HepG2 (cell line): ENCODE data around the gene FAM120C. TPM values are rescaled to one million over a fixed set of nuclear protein-coding genes. Genes with fewer than 3 reads are reported as not detected.

Source experiments
- ATAC-seq: fragments of 200-7000 bp; cut with Tn5 transposase; 3 replicates; pipeline ENCODE4 v1.9.1; 2020; ENCODE audit warnings: mild to moderate bottlenecking, moderate library complexity
- BruUV-seq: library from RNA; stranded (reverse); fragments of 400-500 nt; replicated peaks from 2 replicates; lab custom pipeline; 2021; lab: Mats Ljungman, UMichigan
- CTCF ChIA-PET: fragments of 300-600 bp; formaldehyde crosslinking; extraction: SDS; loops from one replicate; lab custom pipeline; 2021; ENCODE audit warnings: low total read pairs, inconsistent platforms, low intra/inter-chr PET ratio; lab: Yijun Ruan, JAX
- POLR2A ChIA-PET: fragments of 350-600 bp; sonication (Branson Sonifier 250); formaldehyde crosslinking; loops from one replicate; lab custom pipeline; 2020; ENCODE audit warnings: antibody characterized with exemption, inconsistent platforms; lab: Yijun Ruan, JAX
- DNase-seq: peaks from one replicate; pipeline ENCODE4 v3.0.0-alpha.2; 2015; ENCODE audit warnings: low spot score
- FAIRE-seq: peaks from 3 replicates; lab custom pipeline; 2011; peaks lifted over from hg19 to GRCh38; lab: Jason Lieb, UNC
- H2AFZ ChIP-seq: one replicate; pipeline ENCODE4 v1.6.1; 2011; ENCODE audit warnings: low read length, inconsistent platforms
- H3K27ac ChIP-seq: fragments of 300-600 bp; 3 replicates; pipeline ENCODE4 v1.8.0; 2011; ENCODE audit warnings: mixed run types, mild to moderate bottlenecking, mixed read lengths, low read length, inconsistent platforms; ENCODE audit not compliant: insufficient read depth; ENCODE audit errors: extremely low read length
- H3K27me3 ChIP-seq, 2 experiments: fragments of 200-600 bp in 1 of 2; 2 replicates in 1 of 2; 3 replicates in 1 of 2; pipeline versions ENCODE4 v1.6.0 to v1.8.0; 2011; ENCODE audit warnings: low read length in 2 of 2, mild to moderate bottlenecking in 2 of 2, moderate library complexity in 2 of 2, inconsistent platforms in 1 of 2; ENCODE audit not compliant: insufficient read depth in 2 of 2, control insufficient read depth in 1 of 2
- H3K36me3 ChIP-seq, 2 experiments: fragments of 200-600 bp in 1 of 2; replicated peaks in 1 of 2; 2 replicates in 1 of 2; 3 replicates in 1 of 2; pipeline versions ENCODE4 v1.5.1 to v1.8.0; 2011; ENCODE audit warnings: low read length in 2 of 2, inconsistent platforms in 1 of 2; ENCODE audit not compliant: insufficient read depth in 2 of 2, control insufficient read depth in 1 of 2
- H3K4me1 ChIP-seq: 2 replicates; pipeline ENCODE4 v1.5.1; 2012; ENCODE audit warnings: low read length, inconsistent platforms; ENCODE audit not compliant: insufficient read depth
- H3K4me2 ChIP-seq: 2 replicates; pipeline ENCODE4 v1.6.0; 2011; ENCODE audit warnings: low read depth, low read length, inconsistent platforms
- H3K4me3 ChIP-seq, 3 experiments: fragments of 200-600 bp in 1 of 3; sonication (generic), shearing (Covaris generic) in 1 of 3; replicated peaks in 1 of 3; 2 replicates each; pipeline ENCODE4 v1.5.1; 2011 to 2016; ENCODE audit warnings: low read length in 3 of 3, inconsistent platforms in 2 of 3, low read depth in 2 of 3, mild to moderate bottlenecking in 2 of 3, control low read depth in 1 of 3, mixed read lengths in 1 of 3; ENCODE audit not compliant: insufficient read depth in 1 of 3
- H3K79me2 ChIP-seq: one replicate; pipeline ENCODE4 v1.6.1; 2011; ENCODE audit warnings: low read length, inconsistent platforms; ENCODE audit not compliant: insufficient read depth
- H3K9ac ChIP-seq: 2 replicates; pipeline ENCODE4 v1.6.0; 2011; ENCODE audit warnings: mild to moderate bottlenecking, low read depth, low read length, inconsistent platforms; ENCODE audit not compliant: insufficient read depth
- H3K9me3 ChIP-seq: 2 replicates; pipeline ENCODE4 v1.5.1; 2012; ENCODE audit warnings: mild to moderate bottlenecking, low read length
- H4K20me1 ChIP-seq: 2 replicates; pipeline ENCODE4 v1.6.0; 2011; ENCODE audit warnings: inconsistent platforms, mild to moderate bottlenecking, low read length, moderate library complexity; ENCODE audit not compliant: insufficient read depth
- ATRX ChIP-seq: sonication (generic); formaldehyde crosslinking; IDR thresholded peaks from 2 replicates; pipeline ENCODE4 v1.4.0; 2020; ENCODE audit warnings: missing genetic modification reagents, borderline replicate concordance
- BCLAF1 ChIP-seq: fragments of 450-650 bp; IDR thresholded peaks from 2 replicates; pipeline ENCODE4 v1.6.1; 2017; ENCODE audit warnings: mild to moderate bottlenecking
- DR1 ChIP-seq: sonication (generic); formaldehyde crosslinking; IDR thresholded peaks from 2 replicates; pipeline ENCODE4 v1.8.0; 2021; ENCODE audit warnings: mild to moderate bottlenecking, missing genetic modification reagents, inconsistent platforms
- HCFC1 ChIP-seq: fragments of 150-350 bp; IDR thresholded peaks from 2 replicates; pipeline ENCODE4 v1.6.1; 2014; ENCODE audit warnings: low read depth, low read length
- HIC2 ChIP-seq: sonication (generic); formaldehyde crosslinking; IDR thresholded peaks from 2 replicates; pipeline ENCODE4 v1.9.0; 2022; ENCODE audit warnings: low read depth, missing genetic modification reagents
- HOXA9 ChIP-seq: sonication (generic); formaldehyde crosslinking; IDR thresholded peaks from 2 replicates; pipeline ENCODE4 v1.8.1; 2022; ENCODE audit warnings: missing genetic modification reagents, mild to moderate bottlenecking, moderate library complexity, borderline replicate concordance
- NFE2 ChIP-seq: sonication (generic); formaldehyde crosslinking; IDR thresholded peaks from 2 replicates; pipeline ENCODE4 v1.4.0; 2020; ENCODE audit warnings: missing genetic modification reagents
- NFE2L2 ChIP-seq: fragments of 150-350 bp; IDR thresholded peaks from 2 replicates; pipeline ENCODE4 v1.6.1; 2014; ENCODE audit warnings: low read length
- NKX3-1 ChIP-seq: sonication (generic); formaldehyde crosslinking; IDR thresholded peaks from 2 replicates; pipeline ENCODE4 v1.5.0; 2020; ENCODE audit warnings: missing genetic modification reagents
- PAX8 ChIP-seq: sonication (generic); formaldehyde crosslinking; IDR thresholded peaks from 2 replicates; pipeline ENCODE4 v1.8.0; 2022; ENCODE audit warnings: mild to moderate bottlenecking, missing genetic modification reagents, borderline replicate concordance
- SSRP1 ChIP-seq: IDR thresholded peaks from 2 replicates; pipeline ENCODE4 v1.6.1; 2016; ENCODE audit warnings: control low read depth
- STAG1 ChIP-seq: sonication (generic); formaldehyde crosslinking; IDR thresholded peaks from 2 replicates; pipeline ENCODE4 v1.4.0; 2020; ENCODE audit warnings: missing genetic modification reagents
- ZNF512B ChIP-seq: sonication (generic); formaldehyde crosslinking; IDR thresholded peaks from 2 replicates; pipeline ENCODE4 v1.5.1; 2020; ENCODE audit warnings: missing genetic modification reagents, mild to moderate bottlenecking, borderline replicate concordance
- WGBS: methylation state at CpG from one replicate; pipeline ENCODE4 v1.1.6; 2017; ENCODE audit warnings: low lambda C conversion rate; 5-methylcytosine and 5-hydroxymethylcytosine counted together
- in situ Hi-C: cut with HindIII; loops from 2 replicates; pipeline ENCODE4 v1.10.0; 2017; ENCODE audit warnings: low pct_unique_long_range_greater_than_20kb; ENCODE audit not compliant: extremely low pct_ligation_motif_present
- intact Hi-C: fragments of 100-400 bp; cut with micrococcal nuclease; formaldehyde crosslinking; loops from one replicate; pipeline ENCODE4 v1.10.0; 2022; ENCODE audit not compliant: unreplicated experiment
- polyA plus RNA-seq, 8 experiments: library from polyadenylated mRNA; depleted of rRNA in 3 of 8; stranded (reverse) in 7 of 8; unstranded in 1 of 8; fragments of >200 nt; fragmentation: Illumina TruSeq in 4 of 8; extraction: Trizol in 4 of 8; gene quantifications; 2 replicates each; pipeline versions ENCODE4 v1.2.1 to v1.2.3, GENCODE V29; 2011 to 2016; ENCODE audit warnings: low read depth in 4 of 8, missing spikeins in 1 of 8, mixed read lengths in 1 of 8; ENCODE audit not compliant: insufficient read depth in 1 of 8
- total RNA-seq, 5 experiments: library from RNA; depleted of rRNA; stranded (reverse); fragments of >200 nt; fragmentation: Illumina TruSeq; extraction: Trizol; gene quantifications; 2 replicates each; pipeline ENCODE4 v1.2.3, GENCODE V29; 2016; ENCODE audit warnings: low read depth in 1 of 5

The FAM120C gene
- total and polyA plus RNA-seq, 2 of the 13 experiments (the other 11 are each of a cell fraction or from before 2014, with no cell fraction given): 4.6 to 7.4 TPM

GRCh38 chrX:54089191-54089590 lies 93.9 kb downstream of the FAM120C start:
- ChIA-PET POLR2A (no interaction called here), CTCF (no interaction called here)
- Histone ChIP-seq H3K36me3 (no peaks in the 10 kb centered on the region), H2AFZ (no peak overlapping the region), H3K79me2 (no peaks in the 10 kb centered on the region), H3K27ac (no peak overlapping the region), H4K20me1 (no peaks in the 10 kb centered on the region), H3K9me3 (no peaks in the 10 kb centered on the region), H3K4me3 (no peak overlapping the region), H3K4me2 (no peak overlapping the region), H3K27me3 (no peaks in the 10 kb centered on the region), H3K4me1 (0 out of 2 replicates have a peak, but pooled peaks cover 10% of the 10 kb centered on the region), H3K9ac (no peak overlapping the region)
- FAIRE-seq (no peak), DNase-seq (no peak), ATAC-seq (no peak)
- no peak for TF ChIP-seq PAX8 (CRISPR knock-in tag)
- no peak for TF ChIP-seq STAG1 (CRISPR knock-in tag)
- no peak for TF ChIP-seq HCFC1
- TF ChIP-seq ZNF512B (CRISPR knock-in tag): no peak
- TF ChIP-seq NFE2 (CRISPR knock-in tag): no peak
- no peak for TF ChIP-seq NKX3-1 (CRISPR knock-in tag)
- no peak for TF ChIP-seq ATRX (CRISPR knock-in tag)
- TF ChIP-seq SSRP1 (CRISPR knock-in tag): no peak
- TF ChIP-seq DR1 (CRISPR knock-in tag): no peak
- no peak for TF ChIP-seq HOXA9
- TF ChIP-seq BCLAF1: no peak
- TF ChIP-seq HIC2: no peak
- TF ChIP-seq NFE2L2: no peak
- no TSS peak for BruUV-seq
- in situ Hi-C loops (no loop called here), intact Hi-C loops (no loop called here)
- no CpG with 5 or more reads among the region's 2 CpGs for WGBS
